Breast epithelium (tissue), 3 donors: Measurements from ENCODE around the gene ZNF619.

ENCODE experiments used
- CTCF ChIP-seq, 3 donors: fragments of 450-650 bp; IDR thresholded peaks; one replicate each; pipeline ENCODE4 v1.5.1; 2016 to 2017; ENCODE audit warnings: antibody characterized with exemption in 3 of 3, mild to moderate bottlenecking in 3 of 3, moderate library complexity in 3 of 3
- POLR2A ChIP-seq: fragments of 450-650 bp; IDR thresholded peaks from one replicate; pipeline ENCODE4 v1.6.1; 2016; ENCODE audit warnings: antibody characterized with exemption, mild to moderate bottlenecking, moderate library complexity
- POLR2AphosphoS5 ChIP-seq, 3 donors: sonication (generic); formaldehyde crosslinking; IDR thresholded peaks; one replicate each; pipeline ENCODE4 v1.6.1; 2017; ENCODE audit warnings: antibody characterized with exemption in 3 of 3

- TF ChIP-seq CTCF (IDR thresholded peaks at IDR 0.05) (no peak), POLR2A (no peak), POLR2AphosphoS5 (IDR thresholded peaks at IDR 0.05) (no peak)
Observed at GRCh38 chr3:40521254-40521653, 44.3 kb downstream of the ZNF619 start.
